GM12873 (cell line): ENCODE data around the gene PLCL1.

ENCODE experiments used
- TF ChIP-seq, protein P1 (sequence below): IDR thresholded peaks from 2 replicates; pipeline ENCODE4 v1.5.1; 2012; ENCODE audit warnings: low read depth, mild to moderate bottlenecking, moderate library complexity, low read length, control low read depth; ENCODE audit not compliant: insufficient read depth; ENCODE audit errors: missing control alignments

PLCL1 gene

DNA sequence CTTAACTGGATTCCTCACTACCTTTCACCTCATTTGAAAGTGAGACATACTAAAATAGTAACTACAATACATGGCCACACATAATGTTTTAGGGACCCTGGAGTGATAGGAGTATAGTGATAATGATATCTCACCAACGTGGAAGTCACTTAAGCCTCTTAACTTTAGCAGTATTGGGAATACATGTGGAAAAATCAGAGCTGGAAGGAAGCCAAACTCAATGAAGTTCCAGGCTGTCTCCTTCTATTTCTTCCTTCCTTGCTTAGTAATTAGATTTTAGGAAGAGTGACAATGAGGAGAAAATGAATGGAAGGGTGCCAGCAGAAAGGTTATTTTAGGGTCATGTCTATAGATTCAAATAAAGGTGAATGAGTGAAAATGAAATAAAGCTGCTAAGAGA is 387.3 kb downstream of the PLCL1 start:
- TF ChIP-seq, protein P1, sequence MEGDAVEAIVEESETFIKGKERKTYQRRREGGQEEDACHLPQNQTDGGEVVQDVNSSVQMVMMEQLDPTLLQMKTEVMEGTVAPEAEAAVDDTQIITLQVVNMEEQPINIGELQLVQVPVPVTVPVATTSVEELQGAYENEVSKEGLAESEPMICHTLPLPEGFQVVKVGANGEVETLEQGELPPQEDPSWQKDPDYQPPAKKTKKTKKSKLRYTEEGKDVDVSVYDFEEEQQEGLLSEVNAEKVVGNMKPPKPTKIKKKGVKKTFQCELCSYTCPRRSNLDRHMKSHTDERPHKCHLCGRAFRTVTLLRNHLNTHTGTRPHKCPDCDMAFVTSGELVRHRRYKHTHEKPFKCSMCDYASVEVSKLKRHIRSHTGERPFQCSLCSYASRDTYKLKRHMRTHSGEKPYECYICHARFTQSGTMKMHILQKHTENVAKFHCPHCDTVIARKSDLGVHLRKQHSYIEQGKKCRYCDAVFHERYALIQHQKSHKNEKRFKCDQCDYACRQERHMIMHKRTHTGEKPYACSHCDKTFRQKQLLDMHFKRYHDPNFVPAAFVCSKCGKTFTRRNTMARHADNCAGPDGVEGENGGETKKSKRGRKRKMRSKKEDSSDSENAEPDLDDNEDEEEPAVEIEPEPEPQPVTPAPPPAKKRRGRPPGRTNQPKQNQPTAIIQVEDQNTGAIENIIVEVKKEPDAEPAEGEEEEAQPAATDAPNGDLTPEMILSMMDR: no peak
